LNCaP clone FGC (cell line): Measurements from ENCODE around the gene CXCL5.
"Not testable (repeated sequence)": the region's sequence is repeated elsewhere in the genome, so short reads cannot be mapped to it uniquely, and the experiment has no call there.

ENCODE experiments used
- DNase-seq: peaks from one replicate; pipeline ENCODE4 v3.0.0-alpha.2; 2011; ENCODE audit warnings: low read depth
- H3K4me3 ChIP-seq: 2 replicates; pipeline ENCODE4 v1.5.1; 2011; ENCODE audit warnings: mild to moderate bottlenecking, low read depth, low read length, control low read depth
- TF ChIP-seq, protein P1 (sequence below): IDR thresholded peaks from 2 replicates; pipeline ENCODE4 v1.5.1; 2012; ENCODE audit warnings: mild to moderate bottlenecking; ENCODE audit not compliant: control insufficient read depth, insufficient read depth; ENCODE audit errors: extremely low read depth

Gene CXCL5

GRCh38 chr4:73989928-73990327, 8.5 kb downstream of the CXCL5 start:
- TF ChIP-seq, protein P1, sequence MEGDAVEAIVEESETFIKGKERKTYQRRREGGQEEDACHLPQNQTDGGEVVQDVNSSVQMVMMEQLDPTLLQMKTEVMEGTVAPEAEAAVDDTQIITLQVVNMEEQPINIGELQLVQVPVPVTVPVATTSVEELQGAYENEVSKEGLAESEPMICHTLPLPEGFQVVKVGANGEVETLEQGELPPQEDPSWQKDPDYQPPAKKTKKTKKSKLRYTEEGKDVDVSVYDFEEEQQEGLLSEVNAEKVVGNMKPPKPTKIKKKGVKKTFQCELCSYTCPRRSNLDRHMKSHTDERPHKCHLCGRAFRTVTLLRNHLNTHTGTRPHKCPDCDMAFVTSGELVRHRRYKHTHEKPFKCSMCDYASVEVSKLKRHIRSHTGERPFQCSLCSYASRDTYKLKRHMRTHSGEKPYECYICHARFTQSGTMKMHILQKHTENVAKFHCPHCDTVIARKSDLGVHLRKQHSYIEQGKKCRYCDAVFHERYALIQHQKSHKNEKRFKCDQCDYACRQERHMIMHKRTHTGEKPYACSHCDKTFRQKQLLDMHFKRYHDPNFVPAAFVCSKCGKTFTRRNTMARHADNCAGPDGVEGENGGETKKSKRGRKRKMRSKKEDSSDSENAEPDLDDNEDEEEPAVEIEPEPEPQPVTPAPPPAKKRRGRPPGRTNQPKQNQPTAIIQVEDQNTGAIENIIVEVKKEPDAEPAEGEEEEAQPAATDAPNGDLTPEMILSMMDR: no peak
- no peak for DNase-seq
- H3K4me3 ChIP-seq: no peak overlapping the region

GRCh38 chr4:73989031-73989430, 9.4 kb downstream of the CXCL5 start:
- no peak for DNase-seq
- TF ChIP-seq, protein P1: no peak
- no peak overlapping the region for H3K4me3 ChIP-seq

DNA sequence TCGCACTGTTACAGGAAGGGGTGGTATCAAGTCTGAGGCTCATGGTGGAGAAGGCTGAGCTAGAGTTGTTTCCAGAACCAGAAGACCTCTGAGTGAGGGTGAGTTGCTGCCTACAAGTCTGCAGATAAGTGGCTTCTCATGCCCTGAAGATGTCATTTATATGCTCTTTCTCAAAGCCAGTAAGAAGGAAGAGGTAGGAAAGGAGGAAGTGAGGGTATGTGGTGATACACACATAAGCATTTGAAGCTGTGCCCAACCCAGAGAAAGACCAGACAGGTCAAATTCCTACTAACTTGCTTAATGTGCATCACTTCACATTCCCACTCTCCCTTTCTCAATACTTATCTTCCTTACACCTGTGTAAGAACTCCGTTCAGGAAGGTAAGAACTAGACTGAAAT, 10.4 kb downstream of the CXCL5 start, which contains the start of gene PPBP:
PPBP (minus strand) TSS at position 130 of the 400 bp plus-strand sequence; CDS start at position 43, 87 bp downstream.
- H3K4me3 ChIP-seq: no peak within 1 kb of the TSS
- TF ChIP-seq, protein P1: no peak
- DNase-seq: no peak

DNA sequence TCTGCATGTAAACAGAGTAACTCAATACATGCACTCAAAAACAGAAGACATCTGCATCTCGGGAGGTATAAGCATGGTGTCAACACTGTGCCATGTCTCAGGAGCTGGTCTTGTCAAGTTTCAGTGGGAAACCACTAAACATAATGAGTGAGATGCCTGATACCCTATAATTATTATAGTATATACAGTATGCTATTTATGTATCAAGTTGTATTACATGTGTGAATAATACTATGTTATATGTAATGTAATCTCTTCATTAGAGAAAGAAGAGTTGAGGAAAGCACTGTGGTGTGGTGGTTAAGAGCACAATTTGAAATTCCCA, 13.0 kb downstream of the CXCL5 start:
- no peak overlapping the region for H3K4me3 ChIP-seq
- TF ChIP-seq, protein P1: no peak
- DNase-seq: no peak

DNA sequence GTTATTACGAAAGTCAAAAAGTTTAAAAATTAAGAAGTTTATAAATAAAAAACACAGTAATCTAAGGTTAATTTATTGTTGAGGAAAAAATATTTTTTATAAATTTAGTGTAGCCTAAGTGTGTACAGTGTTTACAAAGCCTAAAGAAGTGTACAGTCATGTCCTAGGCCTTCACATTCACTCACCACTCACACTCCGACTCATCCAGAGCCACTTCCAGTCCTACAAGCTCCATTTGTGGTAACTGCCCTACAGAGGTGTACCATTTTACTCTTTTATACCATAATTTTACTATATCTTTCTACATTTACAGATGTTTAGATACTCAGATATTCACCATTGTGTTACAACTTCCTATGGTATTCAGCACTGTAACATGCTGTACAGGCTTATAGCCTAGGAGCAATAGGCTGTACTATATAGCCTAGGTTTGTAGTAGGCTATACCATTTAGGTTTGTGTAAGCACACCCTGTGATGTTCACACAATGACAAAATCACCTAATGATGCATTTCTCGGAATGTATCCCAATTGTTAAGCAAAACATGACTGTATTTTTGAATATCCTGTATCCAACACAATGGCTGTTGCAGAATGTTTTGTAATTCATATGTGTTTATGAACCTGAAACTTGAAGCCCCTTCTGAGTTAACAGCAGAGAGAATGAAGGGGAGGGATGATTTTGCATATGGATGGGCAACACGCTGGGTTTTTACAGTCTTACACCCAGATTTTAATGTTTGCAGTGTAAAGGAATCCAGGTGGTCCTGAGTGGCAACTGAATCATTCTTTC, 13.5 kb downstream of the CXCL5 start:
- no peak for DNase-seq
- H3K4me3 ChIP-seq: no peak overlapping the region
- TF ChIP-seq, protein P1: no peak

- not testable (repeated sequence) for DNase-seq, H3K4me3 ChIP-seq
Measured at GRCh38 chr4:73981175-73981574, 17.3 kb downstream of the CXCL5 start.

- no peak for DNase-seq
- no peak overlapping the region for H3K4me3 ChIP-seq
- TF ChIP-seq, protein P1: no peak
Measured at GRCh38 chr4:73979407-73979957, 19.0 kb downstream of the CXCL5 start.
